ENCODE measurements around the gene ANGPTL2. TPM values are rescaled to one million over a fixed set of nuclear protein-coding genes. Genes with fewer than 3 reads are reported as not detected.
A peak's percentile ranks its signal among the peaks of the same experiment; 100 is the strongest.

The ANGPTL2 gene
- total and polyA plus RNA-seq, 9 of the 15 experiments (the other 6 are each of a cell fraction or from before 2014, with no cell fraction given), result not detected

- TF ChIP-seq BCLAF1 (IDR thresholded peaks at IDR 0.05; ENCODE audit: borderline replicate concordance in 1 of 2, control insufficient read depth in 1 of 2, low read depth in 2 of 2, low read length in 1 of 2) (no peak), TAL1 (IDR thresholded peaks at IDR 0.05) (peak; percentile 19; the same call in 1 of the 2 replicates), SP1 (CRISPR knock-in tag; IDR thresholded peaks at IDR 0.05) (no peak), LEF1 (IDR thresholded peaks at IDR 0.05) (peak; percentile 60; the same call in 1 of the 2 replicates), FOSL1 (tag; conservative IDR thresholded peaks at IDR 0.05) (peak; percentile 96), PTBP1 (IDR thresholded peaks at IDR 0.05; ENCODE audit: low read depth, low read length) (no peak), JUN (IDR thresholded peaks at IDR 0.05; ENCODE audit: borderline replicate concordance, low read depth, low read length) (peak; percentile 65), JUN (CRISPR knock-in tag; IDR thresholded peaks at IDR 0.05; ENCODE audit: borderline replicate concordance) (no peak), CREB3L1 (IDR thresholded peaks at IDR 0.05; ENCODE audit: borderline replicate concordance, low read depth) (no peak; the same call in 1 of the 2 replicates)
Measured at GRCh38 chr9:127166651-127167524, 44.5 kb upstream of the ANGPTL2 start (continued).

Data from K562 (cell line).